Neuronal stem cell (in vitro differentiated cells): ENCODE data around the gene RICTOR.

ENCODE experiments used
- DNase-seq: peaks from one replicate; pipeline ENCODE4 v3.0.0-alpha.2; 2013; ENCODE audit warnings: low spot score
- H2AFZ ChIP-seq: one replicate; pipeline ENCODE4 v1.6.1; 2013; ENCODE audit warnings: mild to moderate bottlenecking, low read length, inconsistent platforms
- H2AK5ac ChIP-seq: 2 replicates; pipeline ENCODE4 v1.6.1; 2013; ENCODE audit warnings: low read depth, mild to moderate bottlenecking, inconsistent platforms, low read length, moderate library complexity, mixed read lengths
- H2BK120ac ChIP-seq: 2 replicates; pipeline ENCODE4 v1.6.1; 2013; ENCODE audit warnings: low read depth, mild to moderate bottlenecking, inconsistent platforms, low read length, moderate library complexity, mixed read lengths
- H2BK12ac ChIP-seq: one replicate; pipeline ENCODE4 v1.6.1; 2013; ENCODE audit warnings: low read length, inconsistent platforms
- H2BK15ac ChIP-seq: 2 replicates; pipeline ENCODE4 v1.6.1; 2013; ENCODE audit warnings: mild to moderate bottlenecking, low read length, inconsistent platforms, mixed read lengths
- H2BK5ac ChIP-seq: one replicate; pipeline ENCODE4 v1.6.1; 2013; ENCODE audit warnings: inconsistent platforms, mild to moderate bottlenecking, low read length, moderate library complexity
- H3K14ac ChIP-seq: one replicate; pipeline ENCODE4 v1.6.1; 2013; ENCODE audit warnings: low read length, inconsistent platforms
- H3K18ac ChIP-seq: 2 replicates; pipeline ENCODE4 v1.6.1; 2013; ENCODE audit warnings: low read length, inconsistent platforms
- H3K23ac ChIP-seq: 2 replicates; pipeline ENCODE4 v1.6.1; 2013; ENCODE audit warnings: low read depth, mild to moderate bottlenecking, mixed read lengths, low read length, inconsistent platforms; ENCODE audit not compliant: poor library complexity
- H3K27ac ChIP-seq: replicated peaks from 3 replicates; pipeline ENCODE4 v1.5.1; 2013; ENCODE audit warnings: low read length, inconsistent platforms
- H3K27me3 ChIP-seq, 3 experiments: 2 replicates each; pipeline ENCODE4 v1.6.1; 2013; ENCODE audit warnings: low read length in 3 of 3, mild to moderate bottlenecking in 2 of 3, inconsistent platforms in 1 of 3, low read depth in 1 of 3, mixed read lengths in 1 of 3, moderate library complexity in 1 of 3; ENCODE audit not compliant: control insufficient read depth in 3 of 3, insufficient read depth in 3 of 3
- H3K36me3 ChIP-seq, 2 donors: replicated peaks in 1 of 2; 2 replicates each; pipeline ENCODE4 v1.6.1; 2013; ENCODE audit warnings: low read length in 2 of 2; ENCODE audit not compliant: control insufficient read depth in 2 of 2, insufficient read depth in 2 of 2
- H3K4ac ChIP-seq: 2 replicates; pipeline ENCODE4 v1.6.1; 2013; ENCODE audit warnings: inconsistent platforms, mild to moderate bottlenecking, low read length, moderate library complexity
- H3K4me1 ChIP-seq, 2 donors: 1 replicate in 1 of 2; 2 replicates in 1 of 2; pipeline ENCODE4 v1.6.1; 2013; ENCODE audit warnings: low read length in 2 of 2, low read depth in 1 of 2; ENCODE audit not compliant: control insufficient read depth in 2 of 2, insufficient read depth in 1 of 2
- H3K4me2 ChIP-seq: one replicate; pipeline ENCODE4 v1.6.1; 2013; ENCODE audit warnings: mild to moderate bottlenecking, low read length, inconsistent platforms; ENCODE audit not compliant: insufficient read depth, poor library complexity, severe bottlenecking
- H3K4me3 ChIP-seq, 2 donors: 2 replicates each; pipeline ENCODE4 v1.5.1; 2013; ENCODE audit warnings: low read length in 2 of 2, mild to moderate bottlenecking in 2 of 2, inconsistent platforms in 1 of 2, moderate library complexity in 1 of 2
- H3K79me1 ChIP-seq: one replicate; pipeline ENCODE4 v1.6.1; 2013; ENCODE audit warnings: low read depth, mild to moderate bottlenecking, inconsistent platforms, low read length, moderate library complexity
- H3K9ac ChIP-seq: one replicate; pipeline ENCODE4 v1.6.1; 2013; ENCODE audit warnings: mild to moderate bottlenecking, low read depth, low read length, inconsistent platforms; ENCODE audit not compliant: poor library complexity
- H3K9me3 ChIP-seq, 2 donors: replicated peaks in 1 of 2; 2 replicates each; pipeline versions ENCODE3 to v1.6.1; 2013; ENCODE audit warnings: low read length in 2 of 2, mild to moderate bottlenecking in 2 of 2, inconsistent platforms in 1 of 2, low read depth in 1 of 2, mixed read lengths in 1 of 2, moderate library complexity in 1 of 2; ENCODE audit not compliant: control insufficient read depth in 2 of 2, insufficient read depth in 1 of 2
- H4K8ac ChIP-seq: one replicate; pipeline ENCODE4 v1.6.1; 2013; ENCODE audit warnings: low read depth, mild to moderate bottlenecking, inconsistent platforms, low read length, moderate library complexity
- H4K91ac ChIP-seq: one replicate; pipeline ENCODE4 v1.6.1; 2013; ENCODE audit warnings: low read length, low read depth, mild to moderate bottlenecking, inconsistent platforms; ENCODE audit not compliant: poor library complexity
- WGBS, 2 donors: extraction: QIAGEN DNeasy Blood & Tissue Kit; methylation state at CpG; one replicate each; pipeline ENCODE4 v1.1.7; 2013; ENCODE audit warnings: missing lambda C conversion rate in 2 of 2, mixed read lengths in 1 of 2; ENCODE audit not compliant: insufficient read length in 2 of 2, insufficient replicate concordance in 1 of 2; ENCODE audit errors: extremely low coverage in 2 of 2; 5-methylcytosine and 5-hydroxymethylcytosine counted together

The RICTOR gene

GRCh38 chr5:39031041-39031440 is 43.2 kb downstream of the RICTOR start:
- H2BK120ac ChIP-seq, result no peak overlapping the region
- no peak overlapping the region for H3K4ac ChIP-seq
- H3K23ac ChIP-seq, result no peak overlapping the region
- no peak overlapping the region for H2BK5ac ChIP-seq
- H3K79me1 ChIP-seq, result no peaks in the 10 kb centered on the region
- no peak overlapping the region for H4K91ac ChIP-seq
- no peaks in the 10 kb centered on the region for H3K4me1 ChIP-seq
- H3K14ac ChIP-seq, result no peak overlapping the region
- peaks cover 3 to 31% of the 10 kb centered on the region in 2 donors for H3K9me3 ChIP-seq
- no peak overlapping the region for H2AK5ac ChIP-seq
- DNase-seq, result no peak
- H2BK12ac ChIP-seq, result no peak overlapping the region
- no peaks in the 10 kb centered on the region for H3K27me3 ChIP-seq
- no peaks in the 10 kb centered on the region for H3K36me3 ChIP-seq
- no peak overlapping the region for H3K4me2 ChIP-seq
- H4K8ac ChIP-seq, result no peak overlapping the region
- H3K27ac ChIP-seq, result no peak overlapping the region
- no peak overlapping the region for H3K9ac ChIP-seq
- no CpG with 5 or more reads among the region's 1 CpG for WGBS, 2 donors
- H2AFZ ChIP-seq, result no peak overlapping the region
- H3K18ac ChIP-seq, result no peak overlapping the region
- H3K4me3 ChIP-seq, result no peak overlapping the region
- no peak overlapping the region for H2BK15ac ChIP-seq

- H2AFZ ChIP-seq, result no peak overlapping the region
- H3K27me3 ChIP-seq, result no peaks in the 10 kb centered on the region
- H3K4me3 ChIP-seq, result no peak overlapping the region
- no peak overlapping the region for H2BK12ac ChIP-seq
- H2AK5ac ChIP-seq, result no peak overlapping the region
- H3K9me3 ChIP-seq, result peaks cover 2 to 28% of the 10 kb centered on the region in 2 donors
- H4K8ac ChIP-seq, result no peak overlapping the region
- no peak overlapping the region for H2BK120ac ChIP-seq
- H3K4me1 ChIP-seq, result peaks cover 5 to 9% of the 10 kb centered on the region in 2 donors
- DNase-seq, result no peak
- no CpG with 5 or more reads among the region's 4 CpGs for WGBS, 2 donors
- H3K4me2 ChIP-seq, result no peak overlapping the region
- no peaks in the 10 kb centered on the region for H3K79me1 ChIP-seq
- no peaks in the 10 kb centered on the region for H3K36me3 ChIP-seq
- no peak overlapping the region for H3K14ac ChIP-seq
- H2BK15ac ChIP-seq, result no peak overlapping the region
- no peak overlapping the region for H4K91ac ChIP-seq
- H2BK5ac ChIP-seq, result no peak overlapping the region
- H3K18ac ChIP-seq, result no peak overlapping the region
- no peak overlapping the region for H3K27ac ChIP-seq
- no peak overlapping the region for H3K23ac ChIP-seq
- H3K9ac ChIP-seq, result no peak overlapping the region
- no peak overlapping the region for H3K4ac ChIP-seq
Observed at GRCh38 chr5:39025456-39025855, 48.7 kb downstream of the RICTOR start.

GRCh38 chr5:39024884-39025283 is 49.3 kb downstream of the RICTOR start:
- no peaks in the 10 kb centered on the region for H3K27me3 ChIP-seq
- no peak overlapping the region for H4K8ac ChIP-seq
- no peak overlapping the region for H2BK15ac ChIP-seq
- no peak overlapping the region for H2BK12ac ChIP-seq
- H2AFZ ChIP-seq, result no peak overlapping the region
- H3K79me1 ChIP-seq, result no peaks in the 10 kb centered on the region
- no peak overlapping the region for H3K23ac ChIP-seq
- H4K91ac ChIP-seq, result no peak overlapping the region
- no peak overlapping the region for H3K4me2 ChIP-seq
- no peak overlapping the region for H2BK120ac ChIP-seq
- DNase-seq, result no peak
- H2BK5ac ChIP-seq, result no peak overlapping the region
- H2AK5ac ChIP-seq, result no peak overlapping the region
- H3K4ac ChIP-seq, result no peak overlapping the region
- no peak overlapping the region for H3K18ac ChIP-seq
- H3K9me3 ChIP-seq, result peaks cover 2 to 28% of the 10 kb centered on the region in 2 donors
- no peak overlapping the region for H3K14ac ChIP-seq
- no peak overlapping the region for H3K4me3 ChIP-seq
- no peak overlapping the region for H3K27ac ChIP-seq
- H3K36me3 ChIP-seq, result no peaks in the 10 kb centered on the region
- peaks cover 5 to 9% of the 10 kb centered on the region in 2 donors for H3K4me1 ChIP-seq
- no peak overlapping the region for H3K9ac ChIP-seq

- no CpG with 5 or more reads among the region's 7 CpGs for WGBS, 2 donors
- no peak for DNase-seq
- H3K36me3 ChIP-seq, result no peaks in the 10 kb centered on the region
Observed at GRCh38 chr5:39024005-39024404, 50.2 kb downstream of the RICTOR start.

More at GRCh38 chr5:39024005-39024404, 50.2 kb downstream of the RICTOR start:
- H3K4me1 ChIP-seq, result peaks cover 5 to 9% of the 10 kb centered on the region in 2 donors
- no peak overlapping the region for H3K27ac ChIP-seq
- no peak overlapping the region for H3K23ac ChIP-seq
- H3K79me1 ChIP-seq, result no peaks in the 10 kb centered on the region
- H3K4me2 ChIP-seq, result no peak overlapping the region
- no peak overlapping the region for H4K8ac ChIP-seq
- no peak overlapping the region for H2BK5ac ChIP-seq
- no peak overlapping the region for H3K18ac ChIP-seq
- H3K9ac ChIP-seq, result no peak overlapping the region
- H3K14ac ChIP-seq, result no peak overlapping the region
- H2BK120ac ChIP-seq, result no peak overlapping the region
- H2AFZ ChIP-seq, result no peak overlapping the region
- H3K27me3 ChIP-seq, result no peaks in the 10 kb centered on the region
- H2BK15ac ChIP-seq, result no peak overlapping the region
- H2AK5ac ChIP-seq, result no peak overlapping the region
- peaks cover 2 to 22% of the 10 kb centered on the region in 2 donors for H3K9me3 ChIP-seq
- no peak overlapping the region for H3K4me3 ChIP-seq
- H2BK12ac ChIP-seq, result no peak overlapping the region
- H3K4ac ChIP-seq, result no peak overlapping the region
- no peak overlapping the region for H4K91ac ChIP-seq
